Stomach (tissue), 9 donors: Measurements from ENCODE around the gene ZMIZ1. TPM values are rescaled to one million over a fixed set of nuclear protein-coding genes. Genes with fewer than 3 reads are reported as not detected.
A peak's percentile ranks its signal among the peaks of the same experiment; 100 is the strongest.

ENCODE experiments used
- DNase-seq, 2 donors: peaks; one replicate each; pipeline versions ENCODE4 v3.0.0 to v3.0.0-alpha.2; 2013 to 2019
- H3K27ac ChIP-seq, 5 donors: fragments of 200-600 bp in 4 of 5; sonication (generic) in 4 of 5; one replicate each; pipeline ENCODE4 v1.5.1; 2013 to 2019; ENCODE audit warnings: mild to moderate bottlenecking in 1 of 5, moderate library complexity in 1 of 5
- H3K27me3 ChIP-seq, 3 donors: fragments of 200-600 bp; sonication (generic); one replicate each; pipeline ENCODE4 v1.5.1; 2017 to 2019; ENCODE audit warnings: mixed run types in 1 of 3
- H3K36me3 ChIP-seq, 4 donors: fragments of 200-600 bp; sonication (generic); 1 replicate in 3 of 4; 2 replicates in 1 of 4; pipeline ENCODE4 v1.5.1; 2016 to 2019
- H3K4me1 ChIP-seq, 4 donors: fragments of 200-600 bp; sonication (generic); one replicate each; pipeline ENCODE4 v1.5.1; 2016 to 2019
- H3K4me3 ChIP-seq, 4 donors: fragments of 200-600 bp; sonication (generic) in 3 of 4; one replicate each; pipeline ENCODE4 v1.5.1; 2016 to 2019; ENCODE audit warnings: mild to moderate bottlenecking in 1 of 4
- H3K9me3 ChIP-seq, 4 donors: fragments of 200-600 bp; sonication (generic); one replicate each; pipeline ENCODE4 v1.5.1; 2016 to 2019
- EP300 ChIP-seq: sonication (generic); formaldehyde crosslinking; IDR thresholded peaks from one replicate; pipeline ENCODE4 v1.6.1; 2017; ENCODE audit warnings: antibody characterized with exemption
- POLR2A ChIP-seq, 4 donors: fragments of 450-650 bp; IDR thresholded peaks; one replicate each; pipeline ENCODE4 v1.6.1; 2016; ENCODE audit warnings: antibody characterized with exemption in 4 of 4, control low read depth in 2 of 4, mild to moderate bottlenecking in 1 of 4, moderate library complexity in 1 of 4
- POLR2AphosphoS5 ChIP-seq, 3 donors: sonication (generic); formaldehyde crosslinking; IDR thresholded peaks; one replicate each; pipeline ENCODE4 v1.6.1; 2016; ENCODE audit warnings: antibody characterized with exemption in 3 of 3
- WGBS, 5 donors: extraction: QIAGEN DNeasy Blood & Tissue Kit in 3 of 5; methylation state at CpG; one replicate each; pipeline versions ENCODE4 v1.1.5 to v1.1.7; 2013 to 2018; 5-methylcytosine and 5-hydroxymethylcytosine counted together
- intact Hi-C: fragments of 100-400 bp; cut with DNase I; formaldehyde crosslinking; loops from one replicate; pipeline ENCODE4 v1.15.1; 2023; ENCODE audit warnings: low total_unique reads
- polyA plus RNA-seq, 3 donors: library from polyadenylated mRNA; stranded (reverse); fragments of 200-250 nt; gene quantifications; one replicate each; pipeline ENCODE4 v1.2.3, GENCODE V29; 2013
- total RNA-seq, 5 donors: library from RNA; depleted of rRNA; stranded (reverse); fragments of >200 nt; gene quantifications; one replicate each; pipeline versions ENCODE4 v1.1.0 to v1.2.3, GENCODE V29; 2014 to 2016
- TF ChIP-seq, protein P1 (sequence below), 7 experiments: fragments of 450-650 bp in 4 of 7; fragments of 200-600 bp in 3 of 7; sonication (generic) in 3 of 7; IDR thresholded peaks; one replicate each; pipeline ENCODE4 v1.5.1; 2016 to 2019; ENCODE audit warnings: antibody characterized with exemption in 7 of 7, control low read depth in 2 of 7, mild to moderate bottlenecking in 1 of 7
- donor health status: healthy with polysubstance abuse.
- donor health status: Bipolar disorder and iron deficiency.
- donor health status: healthy.

Gene ZMIZ1
- total and polyA plus RNA-seq, 8 donors = 17.7 to 103 (median 26.3) TPM

- Histone ChIP-seq H3K4me3 (no peak overlapping the region), H3K4me1 (peaks cover 74 to 100% (median 90%) of the 10 kb centered on the region in 4 donors), H3K27me3 (no peaks in the 10 kb centered on the region), H3K36me3 (peaks cover 9 to 49% (median 40%) of the 10 kb centered on the region in 4 donors), H3K9me3 (no peaks in the 10 kb centered on the region), H3K27ac (peak overlapping the region; percentile 26 to 91 (median 79))
- intact Hi-C loops = loop anchor here (10.0 kb wide), 1 partner anchor 64 kb away; no protein-coding TSS in a partner anchor
- 23 to 47% (median 32%) methylated on average over 26 of the region's 26 CpGs for whole genome bisulfite sequencing, 5 donors
- DNase-seq = peak in 1 of 2 donors; percentile 80
- TF ChIP-seq EP300 (peak; percentile 38), POLR2A (IDR thresholded peaks at IDR 0.05) (no peak), POLR2AphosphoS5 (IDR thresholded peaks at IDR 0.05) (peak in 2 of 3 donors; percentile 34 to 42)
Observed at GRCh38 chr10:79139124-79139835, 70.5 kb downstream of the ZMIZ1 start.

DNA sequence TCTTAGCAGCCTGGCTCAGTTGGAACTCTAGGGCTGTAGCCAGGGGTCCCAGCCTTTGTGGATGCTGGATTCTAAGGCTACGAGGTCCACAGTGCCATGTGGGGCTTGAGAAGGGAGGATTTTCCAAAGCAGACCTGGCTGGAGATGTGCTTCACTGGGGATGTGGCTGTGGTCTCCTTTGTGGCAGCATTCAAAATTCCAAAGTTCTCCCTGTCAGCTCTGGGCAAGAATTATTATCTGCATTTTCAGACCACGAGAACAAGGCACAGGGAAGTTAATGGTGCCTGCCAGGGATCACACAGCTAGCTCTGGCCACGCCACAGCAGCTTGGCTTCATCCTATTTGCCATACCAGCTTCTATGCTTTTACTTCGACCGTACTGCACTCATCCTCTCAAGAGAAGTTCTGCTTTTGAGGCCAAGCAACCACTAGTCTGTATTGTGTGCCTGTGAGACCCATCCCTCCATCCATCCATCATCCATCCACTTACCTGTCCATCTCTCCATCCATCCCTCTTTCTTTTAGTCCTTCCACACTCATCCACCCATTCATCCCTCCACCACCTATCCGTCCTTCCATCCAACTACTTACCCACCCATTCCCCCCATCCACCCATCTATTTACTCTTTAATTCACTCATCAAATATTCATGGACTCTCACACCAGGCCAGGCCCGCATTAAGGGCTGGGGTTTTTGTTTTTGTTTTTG, 71.5 kb downstream of the ZMIZ1 start:
- peaks cover 9 to 50% (median 41%) of the 10 kb centered on the region in 4 donors for H3K36me3 ChIP-seq
- no peak for DNase-seq
- no peak for TF ChIP-seq POLR2A (IDR thresholded peaks at IDR 0.05)
- TF ChIP-seq EP300 = no peak
- no peak for TF ChIP-seq POLR2AphosphoS5 (IDR thresholded peaks at IDR 0.05)
- TF ChIP-seq, protein P1, sequence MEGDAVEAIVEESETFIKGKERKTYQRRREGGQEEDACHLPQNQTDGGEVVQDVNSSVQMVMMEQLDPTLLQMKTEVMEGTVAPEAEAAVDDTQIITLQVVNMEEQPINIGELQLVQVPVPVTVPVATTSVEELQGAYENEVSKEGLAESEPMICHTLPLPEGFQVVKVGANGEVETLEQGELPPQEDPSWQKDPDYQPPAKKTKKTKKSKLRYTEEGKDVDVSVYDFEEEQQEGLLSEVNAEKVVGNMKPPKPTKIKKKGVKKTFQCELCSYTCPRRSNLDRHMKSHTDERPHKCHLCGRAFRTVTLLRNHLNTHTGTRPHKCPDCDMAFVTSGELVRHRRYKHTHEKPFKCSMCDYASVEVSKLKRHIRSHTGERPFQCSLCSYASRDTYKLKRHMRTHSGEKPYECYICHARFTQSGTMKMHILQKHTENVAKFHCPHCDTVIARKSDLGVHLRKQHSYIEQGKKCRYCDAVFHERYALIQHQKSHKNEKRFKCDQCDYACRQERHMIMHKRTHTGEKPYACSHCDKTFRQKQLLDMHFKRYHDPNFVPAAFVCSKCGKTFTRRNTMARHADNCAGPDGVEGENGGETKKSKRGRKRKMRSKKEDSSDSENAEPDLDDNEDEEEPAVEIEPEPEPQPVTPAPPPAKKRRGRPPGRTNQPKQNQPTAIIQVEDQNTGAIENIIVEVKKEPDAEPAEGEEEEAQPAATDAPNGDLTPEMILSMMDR (IDR thresholded peaks at IDR 0.05) = no peak
- 79 to 90% (median 85%) methylated on average over 7 of the region's 7 CpGs for WGBS, 5 donors
- intact Hi-C loops = no loop called here
- H3K9me3 ChIP-seq = no peaks in the 10 kb centered on the region
- no peak overlapping the region for H3K4me3 ChIP-seq
- H3K27me3 ChIP-seq = no peaks in the 10 kb centered on the region
- H3K27ac ChIP-seq = peak overlapping the region in 4 of 5 donors; percentile 71 to 91 (median 80)
- peaks cover 78 to 100% (median 92%) of the 10 kb centered on the region in 4 donors for H3K4me1 ChIP-seq

DNA sequence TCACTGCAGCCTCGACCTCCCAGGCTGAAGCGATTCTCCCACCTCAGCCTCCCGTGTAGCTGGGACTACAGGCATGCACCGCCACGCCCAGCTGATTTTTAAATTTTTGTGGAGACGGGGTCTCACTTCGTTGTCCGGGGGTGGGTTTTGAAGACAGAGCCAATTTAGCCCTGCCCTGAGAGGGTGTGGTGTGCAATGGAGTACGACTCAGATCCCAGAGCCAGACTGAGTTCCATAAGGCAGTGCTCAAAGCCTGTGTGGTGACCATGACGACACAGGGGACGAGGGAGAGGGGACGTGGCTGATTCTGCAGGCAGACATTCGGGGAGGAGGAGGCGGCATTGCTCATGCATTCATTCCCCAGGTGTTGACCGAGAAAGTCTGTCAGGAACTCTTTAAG, 72.1 kb downstream of the ZMIZ1 start:
- intact Hi-C loops = no loop called here
- Histone ChIP-seq H3K9me3 (no peaks in the 10 kb centered on the region), H3K27me3 (no peaks in the 10 kb centered on the region), H3K4me3 (no peak overlapping the region), H3K36me3 (peaks cover 9 to 50% (median 41%) of the 10 kb centered on the region in 4 donors), H3K27ac (peak overlapping the region in 3 of 5 donors; percentile 57 to 91 (median 82)), H3K4me1 (peaks cover 78 to 100% (median 92%) of the 10 kb centered on the region in 4 donors)
- TF ChIP-seq EP300 = no peak
- TF ChIP-seq POLR2A (IDR thresholded peaks at IDR 0.05) = no peak
- TF ChIP-seq, protein P1 (IDR thresholded peaks at IDR 0.05) = no peak
- TF ChIP-seq POLR2AphosphoS5 (IDR thresholded peaks at IDR 0.05) = no peak
- 84 to 88% (median 87%) methylated on average over 15 of the region's 15 CpGs for WGBS, 5 donors
- DNase-seq = no peak

- Histone ChIP-seq H3K9me3 (no peaks in the 10 kb centered on the region), H3K36me3 (peaks cover 9 to 50% (median 41%) of the 10 kb centered on the region in 4 donors), H3K4me1 (peaks cover 78 to 100% (median 92%) of the 10 kb centered on the region in 4 donors), H3K27ac (peak overlapping the region; percentile 1 to 91 (median 57)), H3K4me3 (no peak overlapping the region), H3K27me3 (no peaks in the 10 kb centered on the region)
- DNase-seq = no peak
- no peak for TF ChIP-seq POLR2AphosphoS5 (IDR thresholded peaks at IDR 0.05)
- TF ChIP-seq EP300 = no peak
- TF ChIP-seq, protein P1 (IDR thresholded peaks at IDR 0.05) = no peak
- 48 to 63% (median 55%) methylated on average over 10 of the region's 10 CpGs for WGBS, 5 donors
- intact Hi-C loops = no loop called here
Observed at GRCh38 chr10:79142064-79142491, 73.3 kb downstream of the ZMIZ1 start.
